Measurements from ENCODE around the gene GGACT.

- TF ChIP-seq GATA3 (IDR thresholded peaks at IDR 0.05; ENCODE audit: low read depth, low read length) = no peak
- TF ChIP-seq GATA2 (IDR thresholded peaks at IDR 0.05; ENCODE audit: low read depth, low read length) = no peak
Observed at GRCh38 chr13:100594731-100595130, 6.1 kb upstream of the GGACT start.
